HL-60 (cell line): ENCODE measurements around the gene PCDHGA7.
A peak's percentile ranks its signal among the peaks of the same experiment; 100 is the strongest.
"Not testable (repeated sequence)": the region's sequence is repeated elsewhere in the genome, so short reads cannot be mapped to it uniquely, and the experiment has no call there.

Source experiments
- DNase-seq, 2 experiments: peaks; one replicate each; pipeline ENCODE4 v3.0.0-alpha.2; 2010 to 2020; ENCODE audit warnings: low read depth in 1 of 2, low spot score in 1 of 2
- H3K27ac ChIP-seq: fragments of 250-450 bp; sonication (Bioruptor Pico); replicated peaks from 2 replicates; pipeline ENCODE4 v1.5.1; 2020; ENCODE audit warnings: mild to moderate bottlenecking, moderate library complexity
- H3K27me3 ChIP-seq: fragments of 250-450 bp; sonication (Bioruptor Pico); 2 replicates; pipeline ENCODE4 v1.5.1; 2021; ENCODE audit warnings: mild to moderate bottlenecking, moderate library complexity; ENCODE audit not compliant: insufficient read depth, poor library complexity, severe bottlenecking
- H3K4me3 ChIP-seq: replicated peaks from 2 replicates; pipeline ENCODE4 v1.5.1; 2011; ENCODE audit warnings: mild to moderate bottlenecking, control low read depth, low read length; ENCODE audit not compliant: insufficient read depth
- GABPA ChIP-seq: IDR thresholded peaks from 2 replicates; pipeline ENCODE4 v1.6.1; 2012; ENCODE audit warnings: low read depth
- POLR2AphosphoS5 ChIP-seq: IDR thresholded peaks from 2 replicates; pipeline ENCODE4 v1.6.1; 2012; ENCODE audit warnings: low read depth
- REST ChIP-seq: IDR thresholded peaks from 2 replicates; pipeline ENCODE4 v1.6.1; 2012; ENCODE audit warnings: low read depth; ENCODE audit not compliant: insufficient replicate concordance
- SPI1 ChIP-seq: IDR thresholded peaks from 2 replicates; pipeline ENCODE4 v1.6.1; 2012; ENCODE audit warnings: low read depth, mild to moderate bottlenecking, borderline replicate concordance
- TF ChIP-seq, protein P1 (sequence below): IDR thresholded peaks from one replicate; pipeline ENCODE4 v1.5.1; 2011; ENCODE audit warnings: low read length, control low read depth, inconsistent platforms; ENCODE audit not compliant: insufficient read depth

PCDHGA7 gene

DNA sequence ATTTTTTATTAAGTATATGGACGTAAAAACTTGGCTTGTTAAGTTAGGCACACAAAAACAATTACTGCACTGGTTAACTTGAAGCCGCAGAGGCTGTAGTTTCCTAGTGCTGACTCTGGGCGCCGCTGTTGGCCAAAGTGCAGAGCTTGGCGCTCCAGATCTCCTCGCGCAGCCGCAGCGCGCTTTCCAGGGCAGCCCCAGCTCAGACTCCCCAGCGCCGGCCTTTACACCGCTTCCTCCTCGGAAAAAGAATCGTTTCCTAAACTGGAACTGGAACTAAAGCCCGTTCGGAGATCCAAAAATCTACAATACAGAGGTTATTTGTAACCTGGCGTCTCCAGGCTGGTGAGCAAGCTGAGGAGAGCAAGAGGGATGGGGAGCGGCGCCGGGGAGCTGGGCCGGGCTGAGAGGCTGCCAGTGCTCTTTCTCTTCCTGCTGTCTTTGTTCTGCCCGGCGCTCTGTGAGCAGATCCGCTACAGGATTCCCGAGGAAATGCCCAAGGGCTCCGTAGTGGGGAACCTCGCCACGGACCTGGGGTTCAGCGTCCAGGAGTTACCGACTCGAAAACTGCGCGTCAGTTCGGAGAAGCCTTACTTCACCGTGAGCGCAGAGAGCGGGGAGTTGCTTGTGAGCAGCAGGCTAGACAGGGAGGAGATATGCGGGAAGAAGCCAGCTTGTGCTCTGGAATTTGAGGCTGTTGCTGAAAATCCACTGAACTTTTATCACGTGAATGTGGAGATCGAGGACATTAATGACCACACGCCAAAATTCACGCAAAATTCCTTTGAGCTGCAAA, 15.4 kb downstream of the PCDHGA7 start, which contains the start of gene PCDHGB5:
Gene PCDHGB5 (plus strand): TSS at position 192 of the 796 bp plus-strand sequence. CDS start 181 bp downstream, at position 373.
- H3K4me3 ChIP-seq: peak within 1 kb of the TSS; percentile 23
- not testable (repeated sequence) for H3K27ac ChIP-seq, H3K27me3 ChIP-seq
- DNase-seq: peak in 1 of 2 experiments; percentile 57
- TF ChIP-seq, protein P1, sequence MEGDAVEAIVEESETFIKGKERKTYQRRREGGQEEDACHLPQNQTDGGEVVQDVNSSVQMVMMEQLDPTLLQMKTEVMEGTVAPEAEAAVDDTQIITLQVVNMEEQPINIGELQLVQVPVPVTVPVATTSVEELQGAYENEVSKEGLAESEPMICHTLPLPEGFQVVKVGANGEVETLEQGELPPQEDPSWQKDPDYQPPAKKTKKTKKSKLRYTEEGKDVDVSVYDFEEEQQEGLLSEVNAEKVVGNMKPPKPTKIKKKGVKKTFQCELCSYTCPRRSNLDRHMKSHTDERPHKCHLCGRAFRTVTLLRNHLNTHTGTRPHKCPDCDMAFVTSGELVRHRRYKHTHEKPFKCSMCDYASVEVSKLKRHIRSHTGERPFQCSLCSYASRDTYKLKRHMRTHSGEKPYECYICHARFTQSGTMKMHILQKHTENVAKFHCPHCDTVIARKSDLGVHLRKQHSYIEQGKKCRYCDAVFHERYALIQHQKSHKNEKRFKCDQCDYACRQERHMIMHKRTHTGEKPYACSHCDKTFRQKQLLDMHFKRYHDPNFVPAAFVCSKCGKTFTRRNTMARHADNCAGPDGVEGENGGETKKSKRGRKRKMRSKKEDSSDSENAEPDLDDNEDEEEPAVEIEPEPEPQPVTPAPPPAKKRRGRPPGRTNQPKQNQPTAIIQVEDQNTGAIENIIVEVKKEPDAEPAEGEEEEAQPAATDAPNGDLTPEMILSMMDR: peak; percentile 32

DNA sequence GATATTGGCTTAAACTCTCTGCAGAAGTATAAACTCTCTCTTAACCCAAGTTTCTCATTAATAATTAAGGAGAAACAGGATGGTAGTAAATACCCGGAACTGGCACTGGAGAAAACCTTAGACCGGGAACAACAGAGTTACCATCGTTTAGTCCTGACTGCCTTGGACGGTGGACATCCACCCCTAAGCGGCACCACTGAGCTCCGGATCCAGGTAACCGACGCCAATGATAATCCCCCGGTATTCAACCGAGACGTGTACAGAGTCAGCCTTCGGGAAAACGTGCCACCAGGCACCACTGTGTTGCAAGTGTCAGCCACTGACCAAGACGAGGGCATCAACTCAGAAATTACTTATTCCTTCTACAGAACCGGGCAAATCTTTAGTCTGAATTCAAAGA, 16.1 kb downstream of the PCDHGA7 start:
- H3K27me3 ChIP-seq: no peaks in the 10 kb centered on the region
- no peak overlapping the region for H3K4me3 ChIP-seq
- no peak overlapping the region for H3K27ac ChIP-seq
- TF ChIP-seq GABPA (no peak), SPI1 (no peak), POLR2AphosphoS5 (no peak), REST (no peak)
- TF ChIP-seq, protein P1: no peak
- no peak for DNase-seq

- H3K4me3 ChIP-seq: no peak overlapping the region
- no peak overlapping the region for H3K27ac ChIP-seq
- H3K27me3 ChIP-seq: no peaks in the 10 kb centered on the region
- TF ChIP-seq POLR2AphosphoS5: no peak
- TF ChIP-seq GABPA: no peak
- TF ChIP-seq, protein P1: no peak
- no peak for TF ChIP-seq SPI1
- TF ChIP-seq REST: no peak
- no peak for DNase-seq
Observed at GRCh38 chr5:141399555-141400258, 17.2 kb downstream of the PCDHGA7 start.
